Loucy (cell line): ENCODE results near the gene SEC14L3.

ENCODE experiments used
- H2AFZ ChIP-seq: fragments of 200-600 bp; sonication (generic); 2 replicates; pipeline ENCODE4 v1.6.0; 2016; ENCODE audit warnings: antibody characterized with exemption, mild to moderate bottlenecking, low read length, moderate library complexity
- H3F3A ChIP-seq: fragments of 200-600 bp; 2 replicates; pipeline ENCODE4 v1.6.0; 2016; ENCODE audit warnings: antibody characterized with exemption, low read depth, mild to moderate bottlenecking
- H3K27me3 ChIP-seq: fragments of 200-600 bp; sonication (generic); 2 replicates; pipeline ENCODE4 v1.6.1; 2014; ENCODE audit warnings: low read length, mild to moderate bottlenecking; ENCODE audit not compliant: insufficient read depth, poor library complexity, severe bottlenecking
- H3K36me3 ChIP-seq: fragments of 200-600 bp; sonication (generic); 2 replicates; pipeline ENCODE4 v1.6.1; 2016; ENCODE audit warnings: low read length; ENCODE audit not compliant: insufficient read depth
- H3K4me1 ChIP-seq: fragments of 200-600 bp; sonication (generic); 2 replicates; pipeline ENCODE4 v1.5.1; 2014; ENCODE audit warnings: low read length, mild to moderate bottlenecking; ENCODE audit not compliant: insufficient read depth, poor library complexity, severe bottlenecking
- H3K4me2 ChIP-seq: fragments of 200-600 bp; sonication (generic); 2 replicates; pipeline ENCODE4 v1.6.0; 2014; ENCODE audit warnings: antibody characterized with exemption, low read length, low read depth, mild to moderate bottlenecking; ENCODE audit not compliant: poor library complexity, severe bottlenecking
- H3K4me3 ChIP-seq: fragments of 200-600 bp; sonication (generic); 2 replicates; pipeline ENCODE4 v1.5.1; 2014; ENCODE audit warnings: low read length, mild to moderate bottlenecking, mixed read lengths; ENCODE audit not compliant: poor library complexity, severe bottlenecking
- H3K79me2 ChIP-seq: fragments of 200-600 bp; sonication (generic); 2 replicates; pipeline ENCODE4 v1.6.1; 2014; ENCODE audit warnings: low read length; ENCODE audit not compliant: insufficient read depth
- H3K9ac ChIP-seq: fragments of 200-600 bp; sonication (generic); 2 replicates; pipeline ENCODE4 v1.6.0; 2014; ENCODE audit warnings: mild to moderate bottlenecking, low read depth, low read length, moderate library complexity; ENCODE audit not compliant: poor library complexity, severe bottlenecking
- H3K9me2 ChIP-seq: fragments of 200-600 bp; sonication (generic); replicated peaks from 2 replicates; pipeline ENCODE4 v1.6.1; 2016; ENCODE audit warnings: low read depth, low read length, mixed read lengths
- H3K9me3 ChIP-seq: fragments of 200-600 bp; sonication (generic); 2 replicates; pipeline ENCODE4 v1.6.1; 2014; ENCODE audit warnings: mild to moderate bottlenecking, antibody characterized with exemption, low read length, low read depth; ENCODE audit not compliant: insufficient read depth
- H4K20me1 ChIP-seq: fragments of 200-600 bp; sonication (generic); 2 replicates; pipeline ENCODE4 v1.6.0; 2014; ENCODE audit warnings: antibody characterized with exemption, low read length, mild to moderate bottlenecking; ENCODE audit not compliant: insufficient read depth, poor library complexity, severe bottlenecking
- EZH2phosphoT487 ChIP-seq: fragments of 200-600 bp; IDR thresholded peaks from 2 replicates; pipeline ENCODE4 v1.6.1; 2018; ENCODE audit warnings: antibody characterized with exemption, mild to moderate bottlenecking, moderate library complexity, borderline replicate concordance
- TF ChIP-seq, protein P1 (sequence below): fragments of 200-600 bp; sonication (generic); conservative IDR thresholded peaks from 2 replicates; pipeline ENCODE4 v1.5.1; 2014; ENCODE audit warnings: mild to moderate bottlenecking, antibody characterized with exemption, low read length

The SEC14L3 gene

DNA sequence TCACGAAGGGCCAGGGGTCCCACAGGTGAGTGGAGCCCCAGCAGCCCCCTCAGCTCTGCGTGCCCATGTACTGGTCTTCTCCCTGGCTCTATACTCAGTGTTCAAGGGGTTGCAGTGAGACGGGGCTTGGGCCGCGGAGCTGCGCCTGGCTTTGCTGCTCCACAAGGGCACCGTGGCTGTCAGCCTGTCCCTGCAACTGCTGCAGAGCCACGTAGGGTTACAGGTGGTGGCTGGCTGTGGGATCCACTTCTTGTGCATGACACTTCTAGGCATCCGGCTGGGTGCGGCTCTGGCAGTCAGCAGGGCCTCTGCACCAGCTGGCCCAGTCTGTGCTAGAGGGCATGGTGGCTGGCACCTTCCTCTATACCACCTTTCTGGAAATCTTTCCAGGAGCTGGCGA is 32.0 kb downstream of the SEC14L3 start:
- no peak overlapping the region for H3K4me2 ChIP-seq
- no peaks in the 10 kb centered on the region for H4K20me1 ChIP-seq
- peaks cover 16% of the 10 kb centered on the region for H3F3A ChIP-seq
- H3K4me3 ChIP-seq = no peak overlapping the region
- H3K27me3 ChIP-seq = peaks cover 82% of the 10 kb centered on the region
- no peaks in the 10 kb centered on the region for H3K36me3 ChIP-seq
- no peak overlapping the region for H2AFZ ChIP-seq
- H3K79me2 ChIP-seq = no peaks in the 10 kb centered on the region
- peaks cover 29% of the 10 kb centered on the region for H3K4me1 ChIP-seq
- no peak overlapping the region for H3K9ac ChIP-seq
- TF ChIP-seq, protein P1, sequence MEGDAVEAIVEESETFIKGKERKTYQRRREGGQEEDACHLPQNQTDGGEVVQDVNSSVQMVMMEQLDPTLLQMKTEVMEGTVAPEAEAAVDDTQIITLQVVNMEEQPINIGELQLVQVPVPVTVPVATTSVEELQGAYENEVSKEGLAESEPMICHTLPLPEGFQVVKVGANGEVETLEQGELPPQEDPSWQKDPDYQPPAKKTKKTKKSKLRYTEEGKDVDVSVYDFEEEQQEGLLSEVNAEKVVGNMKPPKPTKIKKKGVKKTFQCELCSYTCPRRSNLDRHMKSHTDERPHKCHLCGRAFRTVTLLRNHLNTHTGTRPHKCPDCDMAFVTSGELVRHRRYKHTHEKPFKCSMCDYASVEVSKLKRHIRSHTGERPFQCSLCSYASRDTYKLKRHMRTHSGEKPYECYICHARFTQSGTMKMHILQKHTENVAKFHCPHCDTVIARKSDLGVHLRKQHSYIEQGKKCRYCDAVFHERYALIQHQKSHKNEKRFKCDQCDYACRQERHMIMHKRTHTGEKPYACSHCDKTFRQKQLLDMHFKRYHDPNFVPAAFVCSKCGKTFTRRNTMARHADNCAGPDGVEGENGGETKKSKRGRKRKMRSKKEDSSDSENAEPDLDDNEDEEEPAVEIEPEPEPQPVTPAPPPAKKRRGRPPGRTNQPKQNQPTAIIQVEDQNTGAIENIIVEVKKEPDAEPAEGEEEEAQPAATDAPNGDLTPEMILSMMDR = no peak
- TF ChIP-seq EZH2phosphoT487 = no peak
- no peaks in the 10 kb centered on the region for H3K9me2 ChIP-seq
- H3K9me3 ChIP-seq = no peaks in the 10 kb centered on the region

DNA sequence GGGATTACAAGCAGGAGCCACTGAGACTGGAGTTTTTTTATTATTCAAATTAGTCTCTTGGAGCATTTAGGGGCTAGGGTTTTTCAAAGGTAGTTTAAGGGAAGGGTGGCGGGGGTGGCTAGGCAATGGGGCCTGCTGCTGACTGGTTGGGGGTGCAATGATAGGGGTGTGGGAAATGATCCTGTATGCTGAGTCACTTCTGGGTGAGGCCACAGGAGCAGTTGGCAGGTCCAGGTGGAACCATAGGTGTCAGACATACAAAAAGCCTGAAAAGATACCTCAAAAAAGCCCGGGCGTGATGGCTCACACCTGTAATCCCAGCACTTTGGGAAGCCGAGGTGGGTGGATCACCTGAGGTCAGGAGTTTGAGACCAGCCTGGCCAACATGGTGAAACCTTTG is 32.6 kb downstream of the SEC14L3 start:
- Histone ChIP-seq H3K9me2 (no peaks in the 10 kb centered on the region), H3K9ac (no peak overlapping the region), H3K4me1 (peaks cover 28% of the 10 kb centered on the region), H3K36me3 (no peaks in the 10 kb centered on the region), H4K20me1 (no peaks in the 10 kb centered on the region), H3K4me2 (no peak overlapping the region), H3F3A (peaks cover 18% of the 10 kb centered on the region), H3K4me3 (no peak overlapping the region), H3K79me2 (no peaks in the 10 kb centered on the region), H2AFZ (no peak overlapping the region), H3K9me3 (no peaks in the 10 kb centered on the region), H3K27me3 (peaks cover 88% of the 10 kb centered on the region)
- no peak for TF ChIP-seq EZH2phosphoT487

DNA sequence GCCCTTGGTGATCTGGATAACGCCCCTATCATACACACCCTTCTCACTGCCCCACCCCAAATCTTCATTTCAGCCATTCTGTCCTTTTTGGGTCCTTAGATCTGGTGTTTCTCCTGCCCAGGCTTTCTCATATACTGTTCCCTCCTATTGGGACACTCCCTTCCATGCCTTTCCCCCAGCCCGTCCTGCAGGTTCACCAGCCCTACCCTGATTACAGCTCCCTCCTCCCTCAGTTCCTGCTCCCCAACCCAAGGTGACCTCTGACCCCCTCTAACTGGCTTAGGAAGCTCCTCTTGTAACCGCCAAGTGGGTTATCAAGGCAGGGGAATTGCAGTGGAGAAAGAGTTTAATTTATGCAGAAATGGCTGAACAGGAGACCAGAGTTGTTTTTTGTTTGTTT is 33.3 kb downstream of the SEC14L3 start:
- no peaks in the 10 kb centered on the region for H3K36me3 ChIP-seq
- no peak overlapping the region for H3K9ac ChIP-seq
- TF ChIP-seq, protein P1 = no peak
- no peak for TF ChIP-seq EZH2phosphoT487
- H3K9me2 ChIP-seq = no peaks in the 10 kb centered on the region
- H2AFZ ChIP-seq = no peak overlapping the region
- peaks cover 28% of the 10 kb centered on the region for H3K4me1 ChIP-seq
- no peaks in the 10 kb centered on the region for H3K79me2 ChIP-seq
- H3K4me3 ChIP-seq = no peak overlapping the region
- H4K20me1 ChIP-seq = no peaks in the 10 kb centered on the region
- H3K27me3 ChIP-seq = peaks cover 88% of the 10 kb centered on the region
- H3K4me2 ChIP-seq = no peak overlapping the region
- H3K9me3 ChIP-seq = no peaks in the 10 kb centered on the region
- peaks cover 18% of the 10 kb centered on the region for H3F3A ChIP-seq

DNA sequence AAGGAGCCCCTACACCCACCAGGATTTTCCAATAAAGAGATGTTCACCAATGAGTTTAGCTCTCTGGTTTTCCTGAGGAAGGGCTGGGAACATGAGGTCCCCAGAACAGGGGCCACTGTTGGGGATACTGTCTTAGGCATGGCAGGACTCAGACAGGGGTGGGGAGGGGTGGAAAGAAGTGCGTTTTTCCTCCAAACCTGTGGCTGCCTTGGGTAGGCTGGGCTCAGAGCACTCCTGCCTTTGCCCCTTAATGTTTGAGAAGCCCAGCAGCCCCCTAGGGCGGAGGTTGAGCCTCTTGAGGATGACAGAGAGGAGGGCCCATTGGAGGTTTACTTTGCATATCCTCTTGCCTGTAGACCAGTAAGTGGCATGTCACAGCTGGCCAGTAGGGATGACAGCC is 35.6 kb downstream of the SEC14L3 start:
- H3K4me3 ChIP-seq = peak overlapping the region; percentile 66
- peaks cover 16% of the 10 kb centered on the region for H3K4me1 ChIP-seq
- H3K9me3 ChIP-seq = no peaks in the 10 kb centered on the region
- peaks cover 18% of the 10 kb centered on the region for H3F3A ChIP-seq
- H4K20me1 ChIP-seq = no peaks in the 10 kb centered on the region
- H3K79me2 ChIP-seq = no peaks in the 10 kb centered on the region
- peak overlapping the region; percentile 10 for H3K9ac ChIP-seq
- TF ChIP-seq EZH2phosphoT487 = no peak
- TF ChIP-seq, protein P1 = no peak
- H3K9me2 ChIP-seq = no peaks in the 10 kb centered on the region
- H3K4me2 ChIP-seq = peak overlapping the region; percentile 73
- H3K36me3 ChIP-seq = no peaks in the 10 kb centered on the region
- peaks cover 88% of the 10 kb centered on the region for H3K27me3 ChIP-seq
- H2AFZ ChIP-seq = peak overlapping the region; percentile 63
